Measurements from ENCODE around the gene PPM1D.
"Not testable (repeated sequence)": the region's sequence is repeated elsewhere in the genome, so short reads cannot be mapped to it uniquely, and the experiment has no call there.

PPM1D gene

GRCh38 chr17:60602385-60602742 is 2.4 kb downstream of the PPM1D start:
- TF ChIP-seq POLR2A (IDR thresholded peaks at IDR 0.05; ENCODE audit: extremely low read depth, insufficient read length): no peak
- no peak for TF ChIP-seq MYC (IDR thresholded peaks at IDR 0.05; ENCODE audit: low read depth, low read length)
- TF ChIP-seq, protein P1, sequence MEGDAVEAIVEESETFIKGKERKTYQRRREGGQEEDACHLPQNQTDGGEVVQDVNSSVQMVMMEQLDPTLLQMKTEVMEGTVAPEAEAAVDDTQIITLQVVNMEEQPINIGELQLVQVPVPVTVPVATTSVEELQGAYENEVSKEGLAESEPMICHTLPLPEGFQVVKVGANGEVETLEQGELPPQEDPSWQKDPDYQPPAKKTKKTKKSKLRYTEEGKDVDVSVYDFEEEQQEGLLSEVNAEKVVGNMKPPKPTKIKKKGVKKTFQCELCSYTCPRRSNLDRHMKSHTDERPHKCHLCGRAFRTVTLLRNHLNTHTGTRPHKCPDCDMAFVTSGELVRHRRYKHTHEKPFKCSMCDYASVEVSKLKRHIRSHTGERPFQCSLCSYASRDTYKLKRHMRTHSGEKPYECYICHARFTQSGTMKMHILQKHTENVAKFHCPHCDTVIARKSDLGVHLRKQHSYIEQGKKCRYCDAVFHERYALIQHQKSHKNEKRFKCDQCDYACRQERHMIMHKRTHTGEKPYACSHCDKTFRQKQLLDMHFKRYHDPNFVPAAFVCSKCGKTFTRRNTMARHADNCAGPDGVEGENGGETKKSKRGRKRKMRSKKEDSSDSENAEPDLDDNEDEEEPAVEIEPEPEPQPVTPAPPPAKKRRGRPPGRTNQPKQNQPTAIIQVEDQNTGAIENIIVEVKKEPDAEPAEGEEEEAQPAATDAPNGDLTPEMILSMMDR (IDR thresholded peaks at IDR 0.05; ENCODE audit: low read depth, low read length): no peak
- TF ChIP-seq MAX (IDR thresholded peaks at IDR 0.05; ENCODE audit: low read depth, low read length): no peak
- no peak for DNase-seq (ENCODE audit: low read depth)
- peak overlapping the region; percentile 98 for H3K4me3 ChIP-seq (ENCODE audit: low read depth, low read length)

DNA sequence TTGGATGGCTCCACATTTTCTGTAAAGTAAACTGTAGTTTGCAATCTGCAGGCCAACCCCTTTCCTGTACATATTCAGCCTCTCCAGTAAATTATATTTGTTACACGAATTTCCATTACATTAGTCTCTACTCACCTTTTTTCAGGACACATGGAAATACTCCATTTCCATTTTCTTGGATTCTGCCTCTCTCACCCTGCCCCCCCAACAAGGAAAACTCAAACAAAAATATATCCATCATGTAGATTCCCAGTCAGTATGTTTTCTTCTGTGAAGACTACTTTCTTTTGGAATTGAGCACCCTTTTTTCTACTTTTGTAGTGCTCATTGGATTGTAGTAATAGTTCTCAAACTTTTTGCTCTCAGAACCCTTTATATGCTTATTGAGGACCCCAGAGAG is 2.9 kb downstream of the PPM1D start:
- DNase-seq (ENCODE audit: low read depth): no peak
- TF ChIP-seq, protein P1 (IDR thresholded peaks at IDR 0.05; ENCODE audit: low read depth, low read length): no peak
- TF ChIP-seq MYC (IDR thresholded peaks at IDR 0.05; ENCODE audit: low read depth, low read length) (no peak), MAX (IDR thresholded peaks at IDR 0.05; ENCODE audit: low read depth, low read length) (no peak), POLR2A (IDR thresholded peaks at IDR 0.05; ENCODE audit: extremely low read depth, insufficient read length) (no peak)

GRCh38 chr17:60603477-60603876 is 3.5 kb downstream of the PPM1D start:
- DNase-seq (ENCODE audit: low read depth): not testable (repeated sequence)
- H3K4me3 ChIP-seq (ENCODE audit: low read depth, low read length): peak overlapping the region; percentile 98

More for the DNA sequence above, 2.9 kb downstream of the PPM1D start:
- H3K4me3 ChIP-seq (ENCODE audit: low read depth, low read length): peak overlapping the region; percentile 98

- DNase-seq (ENCODE audit: low read depth): no peak
- no peak for TF ChIP-seq MYC (IDR thresholded peaks at IDR 0.05; ENCODE audit: low read depth, low read length)
- TF ChIP-seq POLR2A (IDR thresholded peaks at IDR 0.05; ENCODE audit: extremely low read depth, insufficient read length): no peak
- no peak for TF ChIP-seq MAX (IDR thresholded peaks at IDR 0.05; ENCODE audit: low read depth, low read length)
- TF ChIP-seq, protein P1 (IDR thresholded peaks at IDR 0.05; ENCODE audit: low read depth, low read length): no peak
- no peak overlapping the region for H3K4me3 ChIP-seq (ENCODE audit: low read depth, low read length)
Measured at GRCh38 chr17:60604686-60605334, 4.8 kb downstream of the PPM1D start.

- no peak for DNase-seq (ENCODE audit: low read depth)
- H3K4me3 ChIP-seq (ENCODE audit: low read depth, low read length): no peak overlapping the region
- TF ChIP-seq MYC (IDR thresholded peaks at IDR 0.05; ENCODE audit: low read depth, low read length): no peak
- TF ChIP-seq MAX (IDR thresholded peaks at IDR 0.05; ENCODE audit: low read depth, low read length): no peak
- TF ChIP-seq, protein P1 (IDR thresholded peaks at IDR 0.05; ENCODE audit: low read depth, low read length): no peak
- TF ChIP-seq POLR2A (IDR thresholded peaks at IDR 0.05; ENCODE audit: extremely low read depth, insufficient read length): no peak
Measured at GRCh38 chr17:60606036-60606435, 6.0 kb downstream of the PPM1D start.

DNA sequence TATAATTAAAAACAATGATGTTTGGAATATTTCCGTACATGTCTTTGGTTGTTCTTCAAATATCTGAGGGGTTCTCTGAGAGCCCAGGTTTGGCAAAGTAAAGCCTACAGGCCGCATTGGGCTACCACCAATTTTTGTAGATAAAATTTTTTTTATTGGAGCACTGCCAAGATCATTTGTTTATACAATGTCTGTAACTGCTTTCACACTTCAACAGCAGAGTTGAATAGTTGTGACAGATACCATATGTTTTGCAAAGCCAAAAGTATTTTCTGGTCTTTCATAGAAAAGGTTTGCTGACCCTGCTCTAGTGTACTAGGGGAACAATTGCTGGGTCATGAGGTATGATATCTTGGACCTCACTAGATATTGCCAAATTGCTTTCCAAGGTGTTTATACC is 10.5 kb downstream of the PPM1D start:
- DNase-seq (ENCODE audit: low read depth): no peak
- H3K4me3 ChIP-seq (ENCODE audit: low read depth, low read length): no peak overlapping the region
- TF ChIP-seq POLR2A (IDR thresholded peaks at IDR 0.05; ENCODE audit: extremely low read depth, insufficient read length) (no peak), MAX (IDR thresholded peaks at IDR 0.05; ENCODE audit: low read depth, low read length) (no peak), MYC (IDR thresholded peaks at IDR 0.05; ENCODE audit: low read depth, low read length) (no peak)
- TF ChIP-seq, protein P1 (IDR thresholded peaks at IDR 0.05; ENCODE audit: low read depth, low read length): no peak

- not testable (repeated sequence) for DNase-seq (ENCODE audit: low read depth); H3K4me3 ChIP-seq (ENCODE audit: low read depth, low read length)
Measured at GRCh38 chr17:60611321-60611720, 11.3 kb downstream of the PPM1D start.
